GM12878 (cell line): ENCODE results near the gene DYRK1B. TPM values are rescaled to one million over a fixed set of nuclear protein-coding genes. Genes with fewer than 3 reads are reported as not detected.

ENCODE experiments used
- ATAC-seq: fragments of 200-7000 bp; cut with Tn5 transposase; 3 replicates; pipeline ENCODE4 v1.9.1; 2020; ENCODE audit warnings: mild to moderate bottlenecking, moderate library complexity
- BruUV-seq: library from RNA; stranded (reverse); fragments of 400-500 nt; replicated peaks from 2 replicates; lab custom pipeline; 2021; lab: Mats Ljungman, UMichigan
- CTCF ChIA-PET: fragments of 300-600 bp; sonication (Branson Sonifier 250); formaldehyde crosslinking; extraction: SDS; loops from one replicate; lab custom pipeline; 2021; ENCODE audit warnings: inconsistent platforms; lab: Yijun Ruan, JAX
- POLR2A ChIA-PET: fragments of 350-600 bp; formaldehyde crosslinking; extraction: SDS; loops from one replicate; lab custom pipeline; 2021; ENCODE audit warnings: inconsistent platforms; lab: Charles Lee
- RAD21 ChIA-PET: fragments of 300-600 bp; sonication (Branson Sonifier 250); formaldehyde crosslinking; loops from one replicate; lab custom pipeline; 2023; ENCODE audit warnings: antibody characterized with exemption; ENCODE audit not compliant: unreplicated experiment; lab: Charles Lee
- SMC1A ChIA-PET: fragments of 300-600 bp; sonication (Branson Sonifier 250); formaldehyde crosslinking; loops from one replicate; lab custom pipeline; 2023; ENCODE audit not compliant: unreplicated experiment, uncharacterized antibody; lab: Charles Lee
- DNase-seq: peaks from one replicate; pipeline ENCODE4 v3.0.0-alpha.2; 2011; ENCODE audit warnings: low read depth, low spot score
- FAIRE-seq: peaks from 3 replicates; lab custom pipeline; 2011; peaks lifted over from hg19 to GRCh38; lab: Jason Lieb, UNC
- H2AFZ ChIP-seq: 2 replicates; pipeline ENCODE4 v1.6.0; 2011; ENCODE audit warnings: low read depth, low read length, control low read depth; ENCODE audit not compliant: control insufficient read depth
- H3K27ac ChIP-seq: 2 replicates; pipeline ENCODE4 v1.5.1; 2011; ENCODE audit warnings: control low read depth; ENCODE audit not compliant: control insufficient read depth, insufficient read depth
- H3K27me3 ChIP-seq, 2 experiments: replicated peaks in 1 of 2; 2 replicates each; pipeline versions ENCODE4 v1.6.0 to v1.6.1; 2011; ENCODE audit warnings: low read length in 1 of 2; ENCODE audit not compliant: control insufficient read depth in 2 of 2, insufficient read depth in 2 of 2
- H3K36me3 ChIP-seq, 2 experiments: 2 replicates each; pipeline ENCODE4 v1.5.1; 2011; ENCODE audit warnings: low read length in 1 of 2; ENCODE audit not compliant: control insufficient read depth in 2 of 2, insufficient read depth in 2 of 2
- H3K4me1 ChIP-seq: 2 replicates; pipeline ENCODE4 v1.6.1; 2011; ENCODE audit warnings: mild to moderate bottlenecking, low read length, moderate library complexity, mixed read lengths; ENCODE audit not compliant: control insufficient read depth, insufficient read depth
- H3K4me2 ChIP-seq: 2 replicates; pipeline ENCODE4 v1.6.0; 2011; ENCODE audit warnings: control low read depth; ENCODE audit not compliant: control insufficient read depth, insufficient read depth
- H3K4me3 ChIP-seq: fragments of 200-600 bp; sonication (generic); 2 replicates; pipeline ENCODE4 v1.5.1; 2016
- H3K79me2 ChIP-seq: 2 replicates; pipeline ENCODE4 v1.6.0; 2011; ENCODE audit warnings: low read length; ENCODE audit not compliant: control insufficient read depth, insufficient read depth
- H3K9ac ChIP-seq: 2 replicates; pipeline ENCODE4 v1.8.0; 2011; ENCODE audit warnings: low read length, control low read depth, mixed read lengths; ENCODE audit not compliant: control insufficient read depth, insufficient read depth
- H3K9me3 ChIP-seq: replicated peaks from 3 replicates; pipeline ENCODE4 v1.5.1; 2011; ENCODE audit warnings: mild to moderate bottlenecking, low read length; ENCODE audit not compliant: control insufficient read depth, insufficient read depth
- H4K20me1 ChIP-seq: 2 replicates; pipeline ENCODE4 v1.6.0; 2011; ENCODE audit not compliant: control insufficient read depth, insufficient read depth
- ATF3 ChIP-seq: IDR thresholded peaks from 2 replicates; pipeline ENCODE4 v1.6.1; 2011; ENCODE audit warnings: low read depth, mild to moderate bottlenecking, low read length, moderate library complexity, borderline replicate concordance; ENCODE audit errors: extremely low read depth
- BACH1 ChIP-seq: fragments of 450-650 bp; IDR thresholded peaks from 2 replicates; pipeline ENCODE4 v1.6.1; 2017; ENCODE audit warnings: mild to moderate bottlenecking, borderline replicate concordance
- GATAD2B ChIP-seq: fragments of 450-650 bp; conservative IDR thresholded peaks from 2 replicates; pipeline ENCODE4 v1.6.1; 2017; ENCODE audit warnings: low read depth, mild to moderate bottlenecking, moderate library complexity
- MTA2 ChIP-seq: fragments of 450-650 bp; IDR thresholded peaks from 2 replicates; pipeline ENCODE4 v1.6.1; 2016; ENCODE audit warnings: low read depth, mild to moderate bottlenecking, moderate library complexity
- NKRF ChIP-seq: fragments of 450-650 bp; conservative IDR thresholded peaks from 2 replicates; pipeline ENCODE4 v1.6.1; 2017; ENCODE audit warnings: mild to moderate bottlenecking, moderate library complexity
- PKNOX1 ChIP-seq: fragments of 450-650 bp; IDR thresholded peaks from 2 replicates; pipeline ENCODE4 v1.6.1; 2016; ENCODE audit warnings: mild to moderate bottlenecking
- SPI1 ChIP-seq: IDR thresholded peaks from 2 replicates; pipeline ENCODE4 v1.6.1; 2011; ENCODE audit warnings: low read depth, mild to moderate bottlenecking, low read length, moderate library complexity, borderline replicate concordance; ENCODE audit not compliant: insufficient read depth
- ZNF384 ChIP-seq: IDR thresholded peaks from 2 replicates; pipeline ENCODE4 v1.6.1; 2012; ENCODE audit warnings: low read depth, mild to moderate bottlenecking, low read length, improper control_type of control experiment, borderline replicate concordance
- WGBS: methylation state at CpG from one replicate; pipeline ENCODE4 v1.1.6; 2016; ENCODE audit warnings: low lambda C conversion rate; ENCODE audit not compliant: insufficient replicate concordance, insufficient coverage; ENCODE audit errors: missing lambda C conversion rate; 5-methylcytosine and 5-hydroxymethylcytosine counted together
- in situ Hi-C: fragments of 300-500 bp; cut with MboI; formaldehyde crosslinking; loops from 9 replicates; pipeline ENCODE4 v1.14.3; 2018; ENCODE audit warnings: mixed read lengths
- intact Hi-C: fragments of 100-400 bp; cut with micrococcal nuclease; formaldehyde crosslinking; loops from one replicate; pipeline ENCODE4 v1.14.2; 2022; ENCODE audit not compliant: unreplicated experiment
- polyA plus RNA-seq, 11 experiments: library from polyadenylated mRNA; depleted of rRNA in 4 of 11; unstranded in 6 of 11; stranded (reverse) in 5 of 11; fragments of >200 nt; fragmentation: Nextera tagmentation in 4 of 11; fragmentation: Illumina TruSeq in 1 of 11; extraction: Ambion mirVana in 4 of 11; extraction: Trizol in 1 of 11; gene quantifications; 1 replicate in 1 of 11; 2 replicates in 10 of 11; pipeline versions ENCODE4 v1.2.1 to v1.2.3, GENCODE V29; 2011 to 2016; ENCODE audit warnings: inconsistent platforms in 2 of 11, missing spikeins in 2 of 11, low read depth in 1 of 11
- total RNA-seq, 4 experiments: library from RNA; depleted of rRNA in 3 of 4; stranded (reverse); fragments of >200 nt in 3 of 4; fragmentation: Illumina TruSeq in 1 of 4; extraction: Trizol in 1 of 4; gene quantifications; 2 replicates each; pipeline versions ENCODE4 v1.2.1 to v1.2.3, GENCODE V29; 2013 to 2021

Gene DYRK1B
- total and polyA plus RNA-seq, 10 of the 15 experiments (the other 5 are each of a cell fraction or from before 2014, with no cell fraction given): 0.07 to 10.2 (median 3.4) TPM; not detected in 1

DNA sequence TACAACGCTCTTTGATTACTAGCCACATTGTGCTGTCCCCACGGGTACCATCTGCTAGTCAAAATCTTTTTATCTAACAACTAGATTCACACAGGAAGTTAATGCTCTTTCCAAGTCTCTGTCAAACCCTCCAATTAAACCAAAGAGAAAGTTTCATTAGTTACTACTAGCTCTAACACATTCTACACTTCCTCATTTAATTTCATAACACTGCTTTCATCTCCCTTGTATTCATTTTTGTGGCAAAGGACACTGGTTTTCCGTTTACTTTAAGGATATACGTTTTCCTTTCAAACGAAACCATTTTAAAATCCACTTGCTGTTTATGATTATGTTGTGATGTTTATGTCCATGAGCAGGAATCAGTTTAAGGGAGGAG, 5.3 kb downstream of the DYRK1B start:
- H3K9me3 ChIP-seq: no peaks in the 10 kb centered on the region
- WGBS: 66% methylated on average over 5 of the region's 5 CpGs
- intact Hi-C loops: no loop called here
- no peak overlapping the region for H3K4me3 ChIP-seq
- no peak overlapping the region for H2AFZ ChIP-seq
- SMC1A ChIA-PET: interaction anchor here (1.1 to 2.2 kb wide), 5 partner anchors 8 to 33 kb away, joined by 3 to 7 read pairs (median 4); no protein-coding TSS in a partner anchor
- TF ChIP-seq SPI1 (peak; percentile 78; the same call in 1 of the 2 replicates), NKRF (no peak), ATF3 (no peak), ZNF384 (no peak), GATAD2B (no peak), PKNOX1 (no peak), BACH1 (no peak), MTA2 (peak; percentile 72; the same call in 1 of the 2 replicates)
- TF ChIP-seq, all 136 proteins: peak for 2
- Histone ChIP-seq H4K20me1 (no peaks in the 10 kb centered on the region), H3K79me2 (peaks cover 18% of the 10 kb centered on the region), H3K27ac (no peak overlapping the region), H3K4me2 (no peak overlapping the region), H3K36me3 (peaks cover 19% of the 10 kb centered on the region in 2 experiments), H3K9ac (no peak overlapping the region), H3K4me1 (peaks cover 19% of the 10 kb centered on the region), H3K27me3 (no peaks in the 10 kb centered on the region)
- ChIA-PET RAD21 (interaction anchor here (0.5 to 1.5 kb wide), 6 partner anchors 10 to 53 kb away, joined by 3 to 6 read pairs (median 4); no protein-coding TSS in a partner anchor), CTCF (interaction anchor here (0.7 to 4.1 kb wide), 4 partner anchors 15 to 290 kb away, joined by 3 to 19 read pairs (median 8); no protein-coding TSS in a partner anchor), POLR2A (interaction anchor here (0.7 to 1.3 kb wide), 4 partner anchors 10 to 108 kb away, joined by 3 to 4 read pairs (median 3); partner anchors contain the start of gene FBL)
- ATAC-seq (no peak), DNase-seq (no peak), FAIRE-seq (no peak)
- BruUV-seq: no TSS peak
- in situ Hi-C loops: no loop called here
